BE2C (cell line): ENCODE results near the gene TAF4.

ENCODE experiments used
- DNase-seq: peaks from one replicate; pipeline ENCODE4 v3.0.0-alpha.2; 2020
- H3K27me3 ChIP-seq: fragments of 250-450 bp; sonication (Bioruptor Pico); 2 replicates; pipeline ENCODE4 v1.5.1; 2020; ENCODE audit warnings: mild to moderate bottlenecking
- H3K36me3 ChIP-seq: fragments of 250-450 bp; sonication (Bioruptor Pico); 2 replicates; pipeline ENCODE4 v1.5.1; 2020; ENCODE audit warnings: mild to moderate bottlenecking
- H3K4me1 ChIP-seq: fragments of 250-450 bp; sonication (Bioruptor Pico); 2 replicates; pipeline ENCODE4 v1.5.1; 2020
- H3K4me3 ChIP-seq: 2 replicates; pipeline ENCODE4 v1.5.1; 2011; ENCODE audit warnings: low read depth, low read length
- H3K9me3 ChIP-seq: fragments of 250-450 bp; sonication (Bioruptor Pico); 2 replicates; pipeline ENCODE4 v1.5.1; 2020
- TF ChIP-seq, protein P1 (sequence below): IDR thresholded peaks from 2 replicates; pipeline ENCODE4 v1.5.1; 2012; ENCODE audit warnings: mild to moderate bottlenecking, low read depth, low read length

The TAF4 gene

DNA sequence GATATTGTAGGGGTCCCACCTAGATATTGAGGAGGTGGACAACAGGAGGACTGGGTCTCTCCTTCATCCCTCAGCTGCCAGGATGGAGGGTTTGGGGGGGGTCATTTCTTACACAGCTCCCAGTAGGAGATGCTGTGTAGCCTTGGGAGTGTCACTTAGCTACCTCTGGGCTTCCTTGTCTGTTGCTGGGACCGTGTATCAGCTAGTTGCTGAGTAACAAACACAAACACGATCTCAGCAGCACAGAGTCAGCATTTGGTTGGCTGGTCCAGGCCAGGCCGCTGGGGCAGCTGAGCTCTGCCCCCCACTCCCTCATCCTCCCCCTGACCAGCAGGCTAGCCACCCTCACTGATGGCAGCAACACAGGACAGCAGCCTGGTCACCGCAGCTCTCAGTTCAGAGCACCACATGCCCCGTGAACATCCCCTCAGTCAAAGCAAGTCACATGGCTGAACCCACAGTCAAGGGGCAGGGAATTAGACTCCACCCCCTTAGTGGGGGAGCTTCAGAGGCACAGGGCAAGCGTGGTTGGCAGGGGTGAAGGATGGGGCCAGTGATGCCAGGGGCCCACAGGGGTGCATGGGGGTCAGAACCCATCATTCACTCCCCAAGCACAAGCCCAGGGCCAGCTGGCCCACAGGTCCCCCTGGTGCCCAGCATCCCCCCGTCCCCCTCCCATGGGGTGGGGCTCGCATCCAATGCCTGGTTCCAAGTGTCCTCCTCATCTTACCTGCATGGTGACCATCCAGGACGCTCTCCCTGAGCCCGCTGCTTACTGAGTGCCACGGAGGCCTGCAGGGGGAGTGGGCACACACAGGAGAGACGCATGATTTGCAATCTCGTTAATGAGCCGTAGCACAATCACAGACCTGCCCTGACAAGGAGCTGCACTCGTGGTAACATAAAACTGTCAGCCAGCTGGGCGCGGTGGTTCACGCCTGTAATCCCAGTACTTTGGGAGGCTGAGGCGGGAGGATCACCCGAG lies 112.4 kb downstream of the TAF4 start:
- no peaks in the 10 kb centered on the region for H3K4me1 ChIP-seq
- TF ChIP-seq, protein P1, sequence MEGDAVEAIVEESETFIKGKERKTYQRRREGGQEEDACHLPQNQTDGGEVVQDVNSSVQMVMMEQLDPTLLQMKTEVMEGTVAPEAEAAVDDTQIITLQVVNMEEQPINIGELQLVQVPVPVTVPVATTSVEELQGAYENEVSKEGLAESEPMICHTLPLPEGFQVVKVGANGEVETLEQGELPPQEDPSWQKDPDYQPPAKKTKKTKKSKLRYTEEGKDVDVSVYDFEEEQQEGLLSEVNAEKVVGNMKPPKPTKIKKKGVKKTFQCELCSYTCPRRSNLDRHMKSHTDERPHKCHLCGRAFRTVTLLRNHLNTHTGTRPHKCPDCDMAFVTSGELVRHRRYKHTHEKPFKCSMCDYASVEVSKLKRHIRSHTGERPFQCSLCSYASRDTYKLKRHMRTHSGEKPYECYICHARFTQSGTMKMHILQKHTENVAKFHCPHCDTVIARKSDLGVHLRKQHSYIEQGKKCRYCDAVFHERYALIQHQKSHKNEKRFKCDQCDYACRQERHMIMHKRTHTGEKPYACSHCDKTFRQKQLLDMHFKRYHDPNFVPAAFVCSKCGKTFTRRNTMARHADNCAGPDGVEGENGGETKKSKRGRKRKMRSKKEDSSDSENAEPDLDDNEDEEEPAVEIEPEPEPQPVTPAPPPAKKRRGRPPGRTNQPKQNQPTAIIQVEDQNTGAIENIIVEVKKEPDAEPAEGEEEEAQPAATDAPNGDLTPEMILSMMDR: no peak
- H3K4me3 ChIP-seq: no peak overlapping the region
- no peaks in the 10 kb centered on the region for H3K36me3 ChIP-seq
- peaks cover 5% of the 10 kb centered on the region; the same call in 1 of the 2 replicates for H3K27me3 ChIP-seq
- no peak for DNase-seq
- no peaks in the 10 kb centered on the region for H3K9me3 ChIP-seq

DNA sequence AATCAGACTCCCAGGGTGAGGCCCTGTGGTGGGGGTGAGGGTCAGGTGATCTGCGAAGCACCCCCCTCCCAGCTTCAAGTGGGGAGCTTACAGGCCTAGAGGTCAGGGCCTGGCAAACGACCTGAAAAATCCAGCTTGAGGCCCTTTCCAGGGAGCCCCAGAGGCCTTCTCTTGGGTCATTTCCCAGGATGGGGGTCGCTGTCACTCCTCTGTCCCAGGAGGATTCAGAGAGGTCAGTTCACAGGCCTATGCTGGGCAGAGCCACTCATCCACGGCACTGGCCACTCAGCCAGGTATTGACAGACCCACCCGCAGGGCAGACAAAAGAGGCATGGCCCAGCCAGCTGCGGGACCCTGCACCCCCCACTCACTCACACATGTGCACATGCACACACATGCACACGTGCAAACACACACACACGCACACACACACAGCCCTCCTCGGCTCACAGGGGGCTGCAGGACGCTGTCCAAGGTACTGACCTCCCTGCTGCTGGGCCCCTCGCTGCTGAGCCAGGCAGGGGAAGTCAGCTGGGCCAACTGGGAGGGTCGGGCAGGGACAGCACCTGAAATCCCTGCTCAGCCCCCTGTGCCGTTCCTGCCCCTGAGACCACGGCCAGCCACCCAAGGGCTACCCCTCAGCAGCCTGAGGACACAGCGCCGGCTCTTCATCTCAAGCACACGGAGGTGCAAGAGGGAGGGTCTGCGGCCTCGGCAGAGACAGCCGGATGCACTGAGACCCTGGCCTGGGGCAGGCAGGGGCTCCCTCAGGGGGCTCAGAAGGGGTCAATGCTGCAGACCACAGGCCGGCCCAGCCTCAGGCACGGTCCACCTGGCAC lies 113.8 kb downstream of the TAF4 start:
- Histone ChIP-seq H3K36me3 (no peaks in the 10 kb centered on the region), H3K4me1 (no peaks in the 10 kb centered on the region), H3K27me3 (peaks cover 5% of the 10 kb centered on the region; the same call in 1 of the 2 replicates), H3K4me3 (no peak overlapping the region), H3K9me3 (no peaks in the 10 kb centered on the region)
- TF ChIP-seq, protein P1: no peak
- no peak for DNase-seq

DNA sequence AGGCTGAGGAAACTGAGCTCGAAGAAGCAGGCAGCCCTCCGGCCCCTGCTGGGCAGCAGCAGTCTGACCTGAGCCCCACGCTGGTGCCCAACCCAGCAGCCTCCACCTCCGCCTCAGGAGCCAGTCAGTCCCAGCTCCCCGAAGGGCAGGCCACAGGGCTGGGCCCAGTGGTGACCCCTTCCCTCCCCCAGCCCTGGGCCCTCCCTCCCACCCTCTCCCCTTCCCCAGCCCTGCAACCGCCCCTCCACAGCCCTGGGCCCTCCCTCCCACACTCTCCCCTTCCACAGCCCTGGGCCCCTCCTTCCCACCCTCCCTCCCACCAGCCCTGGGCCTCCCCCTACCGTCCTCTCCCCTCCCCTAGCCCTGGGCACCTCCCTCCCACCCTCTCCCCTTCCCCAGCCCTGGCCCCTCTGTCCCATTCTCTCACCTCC lies 115.0 kb downstream of the TAF4 start:
- no peak overlapping the region for H3K4me3 ChIP-seq
- no peaks in the 10 kb centered on the region for H3K9me3 ChIP-seq
- peaks cover 5% of the 10 kb centered on the region; the same call in 1 of the 2 replicates for H3K27me3 ChIP-seq
- no peaks in the 10 kb centered on the region for H3K4me1 ChIP-seq
- H3K36me3 ChIP-seq: no peaks in the 10 kb centered on the region
- no peak for DNase-seq
- TF ChIP-seq, protein P1: no peak

DNA sequence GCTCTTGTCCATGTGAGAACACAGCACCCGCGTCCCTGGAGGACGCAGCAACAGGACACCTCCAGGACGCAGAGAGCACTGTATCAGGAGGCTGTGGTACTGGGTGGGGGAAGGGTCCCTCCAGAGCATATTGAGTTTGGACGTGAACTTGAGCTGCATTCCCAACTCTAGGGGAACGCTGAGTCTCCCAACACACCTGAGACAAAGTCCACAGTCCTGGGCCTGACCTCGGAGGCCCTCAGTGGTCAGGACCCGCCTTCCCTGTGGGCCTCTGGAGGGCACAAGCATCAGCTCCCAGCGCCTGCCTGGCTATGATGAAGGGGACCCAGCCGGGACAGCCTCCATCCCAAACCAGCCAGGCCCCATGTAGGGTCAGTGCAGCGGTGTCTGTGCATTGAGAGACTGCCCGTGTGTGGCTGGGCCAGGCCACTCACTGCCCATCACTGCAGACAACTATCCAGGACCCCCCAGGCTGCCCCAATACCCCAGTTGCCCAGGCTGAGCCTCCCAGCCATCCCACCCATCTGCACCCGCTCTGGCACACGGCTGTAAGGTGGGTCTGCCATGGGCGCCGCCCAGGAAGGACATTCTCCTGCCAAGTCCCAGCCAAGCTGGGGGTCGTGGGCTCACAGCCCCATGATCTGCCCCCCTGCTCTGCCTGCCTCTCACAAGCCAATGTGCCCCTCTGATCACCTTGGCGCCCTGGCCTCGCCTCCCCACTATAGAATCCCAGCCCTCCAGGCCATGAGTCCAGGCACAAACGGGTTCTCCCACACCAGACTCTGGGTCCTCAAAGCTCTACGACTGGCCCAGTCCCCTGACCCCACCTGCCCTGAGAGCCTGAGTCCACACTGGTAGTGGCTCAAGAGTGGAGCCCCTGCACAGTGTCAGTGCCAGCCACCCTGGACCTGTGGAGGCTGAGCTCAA lies 115.7 kb downstream of the TAF4 start:
- TF ChIP-seq, protein P1: no peak
- H3K4me3 ChIP-seq: no peak overlapping the region

DNA sequence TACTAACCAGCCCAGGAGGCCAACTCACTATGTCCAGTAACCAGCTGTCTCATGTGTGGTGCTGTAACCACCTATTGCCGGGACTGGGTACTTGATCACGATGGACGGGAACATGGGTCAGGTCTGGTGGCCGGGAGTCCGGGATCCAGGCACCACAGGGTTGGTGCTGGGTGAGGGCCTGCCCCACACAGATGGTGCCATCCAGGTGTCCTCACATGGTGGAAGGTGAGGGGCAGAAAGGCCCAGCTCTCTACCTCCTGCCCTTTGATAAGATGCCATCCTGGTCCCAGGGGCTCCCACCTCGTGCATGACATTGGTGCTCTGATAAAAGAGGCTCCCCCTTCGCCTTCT lies 116.3 kb downstream of the TAF4 start:
- Histone ChIP-seq H3K9me3 (no peaks in the 10 kb centered on the region), H3K36me3 (no peaks in the 10 kb centered on the region), H3K4me1 (no peaks in the 10 kb centered on the region), H3K27me3 (no peaks in the 10 kb centered on the region), H3K4me3 (no peak overlapping the region)
- TF ChIP-seq, protein P1: no peak
- no peak for DNase-seq

More for the DNA sequence above, 115.7 kb downstream of the TAF4 start:
- Histone ChIP-seq H3K36me3 (no peaks in the 10 kb centered on the region), H3K9me3 (no peaks in the 10 kb centered on the region), H3K27me3 (peaks cover 4% of the 10 kb centered on the region; the same call in 1 of the 2 replicates), H3K4me1 (no peaks in the 10 kb centered on the region)
- DNase-seq: no peak
